Fibroblast of skin of back (primary cell): Measurements from ENCODE around the gene GIPC3.
A peak's percentile ranks its signal among the peaks of the same experiment; 100 is the strongest.
"Not testable (repeated sequence)": the region's sequence is repeated elsewhere in the genome, so short reads cannot be mapped to it uniquely, and the experiment has no call there.

Experiments
- DNase-seq: peaks from one replicate; pipeline ENCODE4 v3.0.0-alpha.2; 2013

GIPC3 gene

DNA sequence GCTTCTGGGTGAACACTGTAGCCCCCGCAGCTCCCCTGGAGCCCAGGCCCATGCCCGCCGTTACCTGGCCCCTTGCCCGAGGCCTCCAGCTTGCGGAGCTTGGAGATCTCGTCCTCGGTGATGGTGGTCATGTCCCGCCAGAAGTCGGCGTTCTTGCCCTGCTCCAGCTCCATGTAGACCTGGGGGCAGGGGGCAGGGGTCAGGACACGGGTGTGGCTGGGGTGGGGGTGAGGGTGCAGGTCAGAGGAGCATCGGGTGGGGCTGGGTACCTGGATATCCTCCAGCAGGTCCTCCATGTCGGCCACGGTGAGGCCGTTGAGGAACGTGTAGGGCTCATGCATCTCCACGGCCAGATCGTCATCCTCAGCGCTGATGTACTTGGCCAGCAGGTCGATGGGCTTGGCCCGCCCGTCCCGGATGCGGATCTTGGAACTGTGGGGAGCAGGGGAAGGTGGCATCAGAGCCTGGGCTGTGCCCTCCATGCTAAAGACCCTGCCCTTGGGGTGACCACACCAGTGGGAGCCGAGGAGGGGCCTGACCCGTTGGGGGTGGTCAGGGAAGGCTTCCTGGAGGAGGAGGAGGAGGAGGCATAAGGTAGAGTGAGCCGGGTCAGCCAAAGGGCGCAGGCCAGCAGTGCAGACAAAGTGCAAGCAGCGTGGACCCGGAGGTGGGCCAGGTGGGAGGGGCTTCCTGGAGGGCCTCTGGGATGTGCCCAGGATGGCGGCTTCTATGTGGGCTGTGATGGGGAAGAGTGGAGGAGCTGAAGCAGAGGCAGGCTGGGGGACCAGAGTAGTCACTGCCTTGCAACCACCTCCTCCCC, 33.7 kb downstream of the GIPC3 start:
- no peak for DNase-seq

DNA sequence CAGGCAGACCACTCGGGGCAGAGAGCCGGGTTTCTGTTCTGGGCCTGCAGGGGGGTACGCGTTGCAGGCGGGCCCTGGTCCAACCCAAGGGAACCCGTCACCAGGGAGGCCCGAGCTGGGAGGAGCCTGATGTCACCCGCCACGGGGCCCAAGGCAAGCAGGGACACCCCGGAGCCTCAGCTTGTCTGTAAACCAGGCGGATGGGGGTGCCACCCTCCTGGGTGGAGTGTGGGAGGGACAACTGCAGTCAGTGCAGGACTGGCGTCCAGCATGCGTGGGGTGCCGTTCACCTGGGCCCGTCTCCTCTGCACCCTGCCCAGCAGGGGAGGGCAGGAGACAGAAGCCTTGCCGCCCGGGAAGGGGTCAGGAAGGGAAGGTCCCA, 34.3 kb downstream of the GIPC3 start:
- DNase-seq = no peak

DNA sequence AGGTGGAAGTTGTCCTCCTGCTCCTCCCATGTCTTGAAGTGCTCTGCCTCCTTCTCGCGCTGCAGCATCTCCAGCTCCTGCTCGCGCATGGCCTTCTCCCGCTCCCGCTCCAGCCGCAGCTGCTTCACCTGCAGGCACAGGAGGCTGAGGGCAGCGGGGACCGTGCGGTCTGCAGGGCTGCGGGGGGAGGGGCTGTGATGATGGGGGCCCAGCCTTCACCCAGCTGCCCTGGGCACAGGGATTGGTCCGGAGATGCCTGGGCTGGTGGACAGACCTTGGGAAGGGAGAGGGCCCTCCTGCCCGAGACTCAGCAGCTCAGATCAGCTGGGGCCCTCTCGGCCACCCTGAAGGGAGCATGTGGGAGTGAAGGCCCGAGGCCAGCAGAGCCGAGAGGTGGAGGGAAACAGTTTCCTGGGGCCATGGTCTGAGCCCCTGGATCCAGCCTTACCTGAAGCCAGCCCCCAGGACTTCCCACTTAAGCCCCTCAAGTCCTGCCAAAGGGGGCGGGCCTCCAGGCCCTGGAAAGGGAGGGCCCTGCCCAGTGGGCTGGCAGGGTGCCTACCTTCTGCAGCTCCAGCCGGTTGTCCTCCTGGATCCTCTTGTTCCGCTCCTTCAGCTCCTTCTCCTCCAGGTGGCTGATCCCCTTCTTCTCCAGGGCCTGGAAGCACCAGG, 35.0 kb downstream of the GIPC3 start:
- no peak for DNase-seq

DNA sequence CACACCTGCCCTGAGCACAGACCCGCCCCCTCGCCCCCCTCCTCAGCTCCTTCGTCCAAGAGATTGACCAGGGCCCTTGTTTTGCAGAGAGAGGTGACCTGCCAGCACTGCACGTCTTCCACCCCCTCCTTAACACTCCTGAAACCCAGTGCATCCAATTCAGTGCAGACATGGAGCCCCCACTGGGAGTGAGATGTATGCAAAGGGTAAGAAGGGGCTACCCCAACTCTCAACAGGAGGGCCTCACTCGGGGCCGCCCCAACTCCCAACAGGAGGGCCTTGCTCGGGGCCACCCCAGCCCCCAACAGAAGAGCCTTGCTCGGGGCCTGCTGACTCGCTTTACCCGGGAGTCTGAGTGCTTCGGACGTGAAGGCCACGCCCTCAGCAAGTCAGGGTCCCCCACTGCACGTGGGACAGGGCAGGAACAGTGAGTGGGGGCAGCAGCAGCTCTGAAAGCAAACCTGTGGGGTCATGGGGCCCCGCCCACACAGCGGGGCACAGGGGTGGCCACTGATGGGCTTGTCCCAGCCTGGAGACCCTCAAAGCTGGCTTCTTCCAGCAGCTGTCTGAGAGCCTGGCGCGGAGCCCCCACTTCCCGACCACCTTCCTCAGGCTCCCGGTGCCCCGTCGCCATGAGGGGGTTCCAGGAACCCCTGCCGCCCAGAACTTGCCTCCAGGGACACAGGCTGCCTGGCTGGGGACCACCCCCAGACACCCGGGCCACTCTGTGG, 35.7 kb downstream of the GIPC3 start:
- DNase-seq = no peak

DNA sequence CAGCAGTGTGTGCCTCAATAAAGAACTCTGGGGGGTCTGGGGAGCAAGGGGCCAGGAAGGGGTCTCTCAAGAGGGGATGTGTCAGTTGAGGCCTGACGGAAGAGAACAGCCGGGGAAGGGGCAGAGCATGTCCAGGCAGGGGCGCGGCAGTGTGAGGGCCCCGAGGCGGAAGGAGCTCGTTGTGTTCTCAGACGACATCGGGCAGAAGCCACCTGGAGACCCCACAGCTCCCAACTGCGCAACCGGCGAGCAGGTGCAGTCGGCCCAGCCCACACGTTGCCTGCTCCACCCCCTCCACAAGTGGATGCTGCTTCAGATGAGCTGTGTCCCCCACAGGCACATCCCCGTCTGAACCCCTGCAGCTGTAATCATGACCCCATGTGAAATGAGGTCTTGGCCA, 36.4 kb downstream of the GIPC3 start:
- no peak for DNase-seq

DNA sequence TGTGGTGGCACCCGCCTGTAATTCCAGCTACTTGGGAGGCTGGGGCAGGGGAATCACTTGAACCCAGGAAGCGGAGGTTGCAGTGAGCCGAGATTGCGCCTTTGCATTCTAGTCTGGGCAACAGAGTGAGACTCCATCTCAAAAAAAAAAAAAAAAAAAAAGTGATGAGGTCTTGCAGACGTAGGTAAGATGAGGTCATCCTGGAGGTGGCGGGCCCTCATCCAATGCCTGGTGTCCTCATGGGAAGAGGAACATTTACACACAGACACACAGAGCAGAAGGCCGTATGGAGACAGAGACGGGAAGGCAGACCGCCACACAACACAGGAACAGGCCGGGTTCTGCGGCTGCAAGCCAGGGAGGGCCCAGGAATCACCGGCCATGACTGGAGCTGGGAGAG, 36.9 kb downstream of the GIPC3 start:
- DNase-seq = no peak

DNA sequence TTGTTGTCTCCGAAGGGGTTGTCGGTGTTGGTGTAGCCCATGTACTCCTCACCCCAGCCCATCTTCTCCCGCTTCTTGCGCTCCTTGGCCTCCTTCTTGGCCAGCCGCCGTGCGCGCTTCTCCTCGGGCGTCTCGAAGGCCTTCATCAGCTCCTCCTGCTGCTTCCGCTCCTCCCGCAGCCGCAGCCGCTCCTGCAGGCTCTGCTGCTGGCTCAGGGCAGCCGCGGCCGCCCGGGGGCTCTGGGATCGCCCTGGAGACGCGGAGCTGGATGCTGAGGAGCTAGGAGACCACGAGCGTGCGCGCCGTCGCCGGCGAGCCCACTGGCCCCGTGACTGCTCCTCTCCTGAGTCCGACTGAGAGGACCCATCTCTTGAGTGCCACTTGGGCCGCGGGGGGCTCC, 38.4 kb downstream of the GIPC3 start:
- DNase-seq = no peak

DNA sequence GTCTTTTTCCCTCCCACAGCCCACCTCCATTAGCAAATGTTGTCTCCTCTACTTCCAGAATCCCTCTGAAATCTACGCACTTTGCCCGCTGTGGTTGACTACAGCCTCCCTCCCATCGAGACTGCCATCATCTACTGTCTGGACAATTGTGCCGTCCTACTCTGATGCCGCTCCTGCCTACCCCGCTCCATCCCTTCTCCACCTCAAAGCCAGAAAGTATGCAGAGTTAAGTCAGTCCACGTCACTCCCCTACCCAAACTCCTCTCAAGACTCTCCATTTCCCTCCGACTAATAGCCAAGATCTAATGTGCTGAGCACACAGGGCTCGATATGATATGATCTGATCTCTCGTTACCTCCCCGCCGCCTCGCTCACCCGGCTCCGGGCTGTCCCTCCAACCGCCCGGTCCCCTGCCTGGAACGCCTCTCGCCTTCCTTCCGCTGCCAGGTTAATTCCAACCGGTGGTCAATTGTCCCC, 40.8 kb downstream of the GIPC3 start:
- no peak for DNase-seq

DNA sequence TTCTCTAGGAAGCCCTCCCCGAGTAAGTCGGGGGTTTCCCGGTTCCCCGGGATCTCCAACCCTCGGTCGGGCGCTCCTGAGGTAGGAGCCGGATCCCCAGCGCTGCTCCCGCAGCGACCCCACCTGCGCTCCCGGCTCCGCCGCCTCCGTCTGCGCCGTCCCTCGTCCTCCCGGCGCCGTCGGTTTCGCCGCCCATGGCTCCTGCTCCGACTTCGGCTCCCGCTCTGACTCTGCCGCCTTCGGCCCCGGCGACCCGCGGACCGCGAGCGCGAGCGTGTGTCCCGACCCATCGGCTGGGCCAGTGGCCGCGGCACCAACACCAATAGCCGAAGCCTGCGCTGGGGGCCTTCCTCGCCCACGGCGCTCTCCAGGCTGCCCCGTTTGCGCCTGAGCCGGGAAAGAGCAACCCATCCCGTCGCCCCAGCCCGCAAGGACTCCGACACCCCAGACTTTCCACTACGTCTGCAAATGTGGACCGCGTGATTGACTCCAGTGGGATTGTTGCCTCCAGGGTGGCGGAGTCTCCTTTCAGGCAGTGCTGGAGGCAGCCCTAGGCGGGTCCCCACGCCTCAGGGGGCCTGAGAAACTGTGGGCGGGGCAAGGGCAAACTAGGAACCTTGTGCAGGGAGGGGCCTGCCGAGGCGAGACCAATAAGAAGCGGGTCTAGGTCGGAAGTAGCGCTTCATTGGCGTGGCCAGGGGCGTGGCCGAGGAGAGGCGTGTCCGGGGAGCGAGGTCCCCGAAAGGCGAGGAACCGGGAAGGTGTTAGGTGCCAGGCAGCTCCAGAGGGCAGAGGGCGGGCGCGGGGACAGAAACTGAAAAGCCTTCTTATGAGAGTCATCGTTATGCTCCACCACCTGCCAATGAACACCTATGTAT, 41.4 kb downstream of the GIPC3 start, which contains the start of gene CACTIN:
CACTIN (minus strand) TSS at position 318 of the 878 bp plus-strand sequence; CDS start at position 290, 28 bp downstream.
- DNase-seq = peak; percentile 98

DNA sequence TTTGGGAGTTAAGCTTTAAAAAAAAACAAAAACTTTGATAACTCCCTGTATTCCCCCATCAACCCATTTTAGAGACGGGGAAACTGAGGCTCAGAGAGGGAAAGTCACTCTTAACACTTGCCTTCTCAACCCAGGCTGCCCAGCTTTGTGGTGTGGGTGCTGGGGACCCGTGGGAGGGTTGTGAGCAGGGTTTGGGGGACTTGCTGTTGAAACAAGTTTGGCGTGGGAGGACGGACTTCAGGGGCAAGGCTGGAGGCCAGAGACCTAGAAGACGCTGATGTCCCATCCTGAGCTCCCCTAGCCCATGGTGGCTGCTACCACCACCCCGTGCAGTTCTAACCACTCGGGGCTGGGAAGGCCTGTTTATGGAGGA, 42.1 kb downstream of the GIPC3 start:
- no peak for DNase-seq

DNA sequence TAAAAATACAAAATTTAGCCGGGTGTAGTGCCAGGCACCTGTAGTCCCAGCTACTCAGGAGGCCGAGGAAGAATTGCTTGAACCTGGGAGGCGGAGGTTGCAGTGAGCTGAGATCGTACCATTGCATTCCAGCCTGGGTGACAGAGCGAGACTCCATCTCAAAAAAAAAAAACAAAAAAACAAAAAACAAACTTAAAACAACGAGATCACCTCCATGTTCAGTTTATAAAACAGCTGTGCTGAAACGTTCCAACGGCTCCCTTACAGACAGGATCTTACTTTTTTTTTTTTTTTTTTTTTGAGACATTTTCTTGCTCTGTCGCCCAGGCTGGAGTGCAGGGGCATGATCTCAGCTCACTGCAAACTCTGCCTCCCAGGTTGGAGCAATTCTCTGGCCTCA, 43.5 kb downstream of the GIPC3 start:
- not testable (repeated sequence) for DNase-seq

DNA sequence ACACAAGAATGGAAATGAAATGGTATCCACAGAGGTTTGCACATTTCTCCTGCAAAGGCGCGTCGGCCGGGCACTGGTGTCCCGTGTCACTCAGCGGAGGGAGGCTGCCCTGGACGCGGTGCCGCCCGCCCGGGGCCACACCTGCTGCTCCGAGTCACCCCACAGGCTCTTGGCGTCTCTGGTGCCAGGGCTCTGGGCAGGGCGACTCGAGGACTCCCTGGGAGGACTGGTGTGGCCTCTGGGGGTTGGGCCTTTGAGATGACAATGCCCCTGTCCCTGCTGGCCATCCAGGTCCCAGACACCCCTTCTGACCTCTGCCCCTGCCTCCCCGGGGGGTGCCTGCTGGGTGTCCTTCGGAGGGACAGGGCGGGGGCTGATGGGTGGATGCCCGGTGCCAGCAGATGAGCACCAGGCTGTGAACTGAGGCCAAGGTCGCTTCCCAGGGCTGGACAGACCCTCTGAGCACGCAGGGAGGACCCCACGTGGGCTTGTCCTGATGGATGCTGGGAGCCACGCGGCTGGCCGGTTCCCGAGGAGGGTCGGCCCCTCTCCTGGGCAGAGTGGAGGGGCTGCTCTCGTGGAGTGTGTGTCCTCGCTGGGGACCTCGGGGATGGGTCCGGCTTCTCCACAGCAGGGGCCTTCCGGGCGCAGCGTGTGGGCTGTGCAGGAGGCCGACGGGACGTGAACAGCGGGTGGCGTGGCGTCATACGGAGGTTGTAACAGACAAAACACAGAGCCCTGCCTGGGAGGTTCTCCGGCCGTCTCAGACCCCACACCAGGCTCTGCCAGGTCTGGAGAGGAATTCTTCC, 46.0 kb downstream of the GIPC3 start:
- no peak for DNase-seq

DNA sequence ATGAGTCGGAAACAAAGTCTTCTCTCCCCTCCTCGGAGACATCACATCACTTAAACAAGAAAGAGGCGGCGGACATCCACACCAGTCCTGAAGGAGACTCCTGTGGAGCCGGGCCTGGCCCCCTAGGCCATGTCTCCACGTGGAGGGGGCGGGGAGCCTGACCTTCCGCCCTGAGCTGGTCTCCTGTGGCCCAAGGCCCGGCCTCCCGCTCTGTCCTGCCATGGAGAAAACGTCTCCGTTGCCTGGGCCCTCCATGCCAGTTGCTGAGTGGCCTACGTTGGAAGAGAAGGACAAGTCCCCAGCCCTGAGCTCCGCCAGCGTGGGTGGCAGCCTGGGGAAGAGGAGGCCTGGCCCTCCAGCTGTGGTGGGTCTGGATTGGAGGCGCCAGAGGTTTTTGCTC, 46.8 kb downstream of the GIPC3 start:
- no peak for DNase-seq

DNA sequence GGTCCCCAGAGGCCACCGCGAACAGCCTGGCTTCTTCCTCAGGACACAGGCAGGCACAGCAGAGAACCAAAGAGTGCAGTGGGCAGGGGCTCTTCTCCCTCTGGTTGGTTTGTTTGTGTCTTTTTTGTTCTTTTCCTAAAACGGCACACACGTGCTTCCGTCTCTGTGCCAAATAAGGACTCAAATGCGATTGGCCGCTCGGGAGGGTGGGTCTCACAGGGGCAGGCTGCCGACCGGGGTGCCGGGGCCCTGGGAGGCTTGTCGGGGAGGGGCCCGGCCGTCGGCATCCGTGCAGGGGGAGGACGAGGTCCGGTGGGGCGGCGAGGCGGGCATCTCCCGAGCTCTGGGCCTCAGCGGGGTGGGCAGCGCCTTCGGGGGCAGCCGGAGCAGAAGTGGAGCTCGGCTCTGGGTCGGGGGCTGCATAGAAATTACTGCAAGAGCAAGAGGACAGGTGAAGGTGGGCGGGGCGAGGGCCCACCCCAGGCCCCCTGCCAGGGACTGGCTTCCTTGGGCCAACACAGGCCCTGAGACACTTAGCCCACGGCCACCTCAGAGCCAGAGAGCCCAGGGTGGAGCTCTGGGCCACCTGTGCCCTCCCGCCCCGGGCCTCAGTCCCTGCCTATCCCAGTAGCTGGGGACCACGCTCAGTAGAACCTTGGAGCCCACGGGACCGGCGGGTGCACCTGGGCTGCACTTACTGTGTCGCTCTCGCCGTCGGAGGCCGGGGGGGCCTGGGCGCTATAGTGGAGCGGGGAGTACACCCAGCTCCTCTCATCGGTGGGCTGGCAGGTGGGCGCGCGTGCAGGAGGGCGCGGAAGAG, 47.7 kb downstream of the GIPC3 start:
- no peak for DNase-seq

DNA sequence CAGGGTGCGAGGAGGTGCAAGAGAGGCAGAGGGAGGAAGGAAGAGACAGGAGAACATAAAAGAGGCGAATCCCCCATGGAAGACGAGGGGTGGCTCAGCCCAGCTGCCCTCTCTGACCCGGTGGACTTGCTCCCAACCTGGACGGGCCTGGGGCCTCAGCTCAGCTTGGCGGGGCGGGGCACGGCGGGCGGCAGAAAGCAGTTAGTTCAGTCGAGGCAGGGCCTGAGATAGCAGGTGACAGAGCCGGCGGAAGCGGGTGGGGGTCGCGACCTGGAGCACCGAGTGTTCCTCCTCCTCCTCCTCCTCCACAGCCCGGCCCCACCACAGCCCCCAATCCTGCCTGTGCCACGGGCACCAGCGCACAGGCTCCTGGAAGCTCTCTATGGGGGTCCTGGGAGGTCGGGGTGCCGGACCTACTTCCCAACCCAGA, 48.3 kb downstream of the GIPC3 start:
- DNase-seq = no peak

DNA sequence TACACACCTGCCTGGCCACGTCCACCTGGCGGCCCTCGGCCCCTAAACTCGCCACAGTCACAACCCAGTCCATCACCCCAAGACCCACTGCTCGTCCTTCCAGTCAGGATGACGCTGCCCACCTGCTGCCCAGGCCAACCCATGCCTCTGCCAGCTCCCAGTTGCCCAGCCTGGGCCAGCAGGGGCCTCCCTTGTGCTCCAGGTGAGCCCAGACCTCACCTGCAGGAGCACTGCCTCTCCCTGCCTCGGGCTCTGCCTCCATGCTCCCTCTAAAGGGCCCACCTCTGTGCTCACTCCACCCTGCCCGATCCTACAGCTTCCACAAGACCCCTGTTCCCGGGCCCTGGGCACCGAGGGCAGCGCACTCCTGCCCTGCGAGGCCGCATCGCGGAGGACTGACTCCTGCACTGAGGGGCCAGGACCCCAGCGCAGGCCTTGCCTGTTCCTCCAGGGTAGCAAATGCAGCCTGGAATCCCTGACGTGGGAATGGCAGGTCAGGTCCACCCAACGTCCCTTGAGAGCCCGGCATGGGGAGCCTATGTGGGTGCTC, 49.3 kb downstream of the GIPC3 start:
- DNase-seq = no peak

DNA sequence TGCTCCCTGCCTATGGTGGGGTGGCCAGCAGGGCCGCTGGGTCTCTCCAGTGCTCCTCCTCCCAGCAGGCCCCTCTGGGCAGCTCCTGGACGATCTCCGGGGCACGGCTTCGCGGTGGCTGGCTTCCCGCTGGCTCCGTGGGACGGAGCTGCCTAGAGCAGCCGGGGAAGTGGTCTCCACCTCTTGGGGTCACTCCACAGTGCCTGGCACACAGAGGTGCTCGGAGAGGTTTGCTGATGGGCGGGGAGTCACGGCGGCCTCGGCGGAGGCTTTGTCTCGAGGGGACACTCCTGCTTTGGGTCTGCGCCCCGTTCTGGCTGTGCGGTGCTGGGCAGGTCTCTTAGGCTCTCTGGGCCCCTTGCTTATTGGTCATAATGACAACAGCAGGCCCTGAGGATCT, 51.2 kb downstream of the GIPC3 start:
- DNase-seq = no peak

DNA sequence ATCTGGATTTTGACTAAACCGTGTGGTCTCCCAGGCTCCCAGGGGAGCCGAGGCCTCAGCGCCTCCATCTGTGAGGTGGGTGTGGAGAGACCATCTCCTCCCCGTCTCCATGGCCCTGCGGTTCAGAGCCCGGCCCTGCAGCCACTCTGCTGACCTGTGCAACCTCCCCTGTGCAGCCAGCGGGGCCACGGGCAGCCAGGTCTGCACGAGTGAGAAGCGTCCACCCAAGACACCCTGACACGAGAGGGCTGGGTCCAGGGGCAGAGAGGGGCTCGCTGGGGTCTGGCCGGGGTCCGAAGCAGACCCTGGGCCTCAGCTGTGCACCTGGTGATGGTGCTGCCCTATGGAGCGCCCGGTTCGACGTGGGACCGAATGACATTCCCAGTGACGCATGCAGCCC, 51.7 kb downstream of the GIPC3 start:
- DNase-seq = no peak

DNA sequence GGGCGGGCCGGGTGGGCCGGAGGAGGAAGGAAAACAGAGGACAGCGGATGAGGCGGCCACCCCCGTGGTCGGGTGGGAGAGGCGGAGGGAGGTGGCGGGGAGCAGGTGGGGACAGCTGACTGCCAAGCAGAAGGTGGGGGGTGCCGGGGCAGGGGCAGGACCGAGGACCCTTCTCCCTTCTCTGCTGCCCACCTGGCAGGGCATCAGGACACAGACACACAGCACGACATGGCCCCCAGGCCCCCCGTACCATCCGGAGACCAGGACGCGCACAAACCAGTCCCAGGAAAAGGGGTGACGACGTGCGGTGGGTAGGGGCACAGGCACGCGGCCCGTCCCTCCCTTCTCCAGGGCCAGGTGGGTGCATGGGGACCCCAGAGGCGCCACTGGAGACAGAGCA, 52.3 kb downstream of the GIPC3 start:
- no peak for DNase-seq
